H1 (cell line): ENCODE measurements around the gene POGK. TPM values are rescaled to one million over a fixed set of nuclear protein-coding genes. Genes with fewer than 3 reads are reported as not detected.

Experiments used
- CTCF ChIA-PET: fragments of 300-600 bp; sonication (Branson Sonifier 250); formaldehyde crosslinking; loops from one replicate; lab custom pipeline; 2021; ENCODE audit not compliant: partially characterized antibody; lab: Charles Lee
- POLR2A ChIA-PET: fragments of 300-600 bp; sonication (Branson Sonifier 250); formaldehyde crosslinking; loops from one replicate; lab custom pipeline; 2021; ENCODE audit warnings: inconsistent platforms; ENCODE audit not compliant: partially characterized antibody; lab: Charles Lee
- DNase-seq, 2 experiments: peaks; one replicate each; pipeline versions ENCODE4 v3.0.0 to v3.0.0-alpha.2; 2010 to 2022; ENCODE audit warnings: low spot score in 2 of 2, low read depth in 1 of 2, mixed read lengths in 1 of 2
- FAIRE-seq: peaks from 2 replicates; lab custom pipeline; 2011; peaks lifted over from hg19 to GRCh38; lab: Jason Lieb, UNC
- H2AFZ ChIP-seq: 2 replicates; pipeline ENCODE4 v1.8.1; 2012; ENCODE audit warnings: low read length, inconsistent platforms
- H2AK5ac ChIP-seq: 2 replicates; pipeline ENCODE4 v1.6.1; 2013; ENCODE audit warnings: low read depth, low read length
- H2BK120ac ChIP-seq: replicated peaks from 2 replicates; pipeline ENCODE3; 2013; ENCODE audit warnings: low read depth, low read length, inconsistent platforms
- H2BK12ac ChIP-seq: 2 replicates; pipeline ENCODE4 v1.6.1; 2013; ENCODE audit warnings: low read depth, low read length
- H2BK15ac ChIP-seq: 2 replicates; pipeline ENCODE4 v1.6.1; 2013; ENCODE audit warnings: low read length
- H2BK20ac ChIP-seq: 2 replicates; pipeline ENCODE4 v1.6.1; 2013; ENCODE audit warnings: low read length
- H2BK5ac ChIP-seq: 2 replicates; pipeline ENCODE4 v1.6.1; 2013; ENCODE audit warnings: low read depth, low read length
- H3K14ac ChIP-seq: 2 replicates; pipeline ENCODE4 v1.6.1; 2013; ENCODE audit warnings: inconsistent platforms; ENCODE audit not compliant: insufficient read length
- H3K18ac ChIP-seq: 2 replicates; pipeline ENCODE4 v1.6.1; 2013; ENCODE audit warnings: low read length; ENCODE audit errors: extremely low read depth
- H3K23ac ChIP-seq: 2 replicates; pipeline ENCODE4 v1.6.1; 2013; ENCODE audit warnings: inconsistent platforms; ENCODE audit not compliant: insufficient read length
- H3K23me2 ChIP-seq: 2 replicates; pipeline ENCODE4 v1.6.1; 2013; ENCODE audit warnings: low read depth, low read length
- H3K27ac ChIP-seq: 2 replicates; pipeline ENCODE4 v1.6.1; 2011; ENCODE audit warnings: low read depth, low read length, inconsistent platforms
- H3K27me3 ChIP-seq, 4 experiments: replicated peaks in 1 of 4; 1 replicate in 1 of 4; 2 replicates in 3 of 4; pipeline versions ENCODE4 v1.6.1 to v1.8.1; 2011 to 2013; ENCODE audit warnings: low read length in 3 of 4, mild to moderate bottlenecking in 3 of 4, inconsistent platforms in 2 of 4, mixed read lengths in 2 of 4, moderate library complexity in 1 of 4; ENCODE audit not compliant: control insufficient read depth in 3 of 4, insufficient read depth in 3 of 4; ENCODE audit errors: extremely low read depth in 1 of 4
- H3K36me3 ChIP-seq, 4 experiments: 2 replicates each; pipeline versions ENCODE4 v1.6.1 to v1.8.1; 2011 to 2013; ENCODE audit warnings: mild to moderate bottlenecking in 4 of 4, low read length in 3 of 4, moderate library complexity in 2 of 4, control low read depth in 1 of 4, inconsistent platforms in 1 of 4; ENCODE audit not compliant: insufficient read depth in 4 of 4, control insufficient read depth in 2 of 4
- H3K4ac ChIP-seq: replicated peaks from 2 replicates; pipeline ENCODE3; 2013; ENCODE audit warnings: low read length, low read depth, mixed read lengths, inconsistent platforms; ENCODE audit not compliant: insufficient read length
- H3K4me1 ChIP-seq, 4 experiments: replicated peaks in 1 of 4; 1 replicate in 1 of 4; 2 replicates in 3 of 4; pipeline versions ENCODE4 v1.6.1 to v1.8.1; 2011 to 2013; ENCODE audit warnings: low read length in 3 of 4, inconsistent platforms in 2 of 4, mixed read lengths in 1 of 4; ENCODE audit not compliant: insufficient read depth in 4 of 4, control insufficient read depth in 3 of 4
- H3K4me2 ChIP-seq, 2 experiments: 2 replicates each; pipeline versions ENCODE4 v1.6.1 to v1.8.1; 2011 to 2013; ENCODE audit warnings: low read depth in 2 of 2, low read length in 2 of 2, control low read depth in 1 of 2, inconsistent platforms in 1 of 2, mild to moderate bottlenecking in 1 of 2; ENCODE audit not compliant: insufficient read depth in 1 of 2
- H3K4me3 ChIP-seq, 4 experiments: fragments of 200-600, 300-600 bp in 1 of 4; sonication (generic), shearing (Covaris generic), sonication (Bioruptor Twin) in 1 of 4; 2 replicates each; pipeline versions ENCODE4 v1.5.1 to v1.8.1; 2011 to 2016; ENCODE audit warnings: low read length in 4 of 4, low read depth in 3 of 4, control low read depth in 2 of 4, inconsistent platforms in 2 of 4, mild to moderate bottlenecking in 2 of 4, mixed read lengths in 1 of 4, moderate library complexity in 1 of 4; ENCODE audit not compliant: insufficient read depth in 2 of 4; ENCODE audit errors: extremely low read depth in 1 of 4
- H3K56ac ChIP-seq: replicated peaks from 2 replicates; pipeline ENCODE3; 2013; ENCODE audit warnings: low read depth, mild to moderate bottlenecking, mixed read lengths, low read length, inconsistent platforms; ENCODE audit not compliant: insufficient read length
- H3K79me1 ChIP-seq: 2 replicates; pipeline ENCODE4 v1.6.1; 2013; ENCODE audit warnings: low read depth, low read length, control low read depth
- H3K79me2 ChIP-seq, 2 experiments: 2 replicates each; pipeline versions ENCODE4 v1.6.1 to v1.8.1; 2012 to 2013; ENCODE audit warnings: low read length in 2 of 2, mild to moderate bottlenecking in 2 of 2, inconsistent platforms in 1 of 2; ENCODE audit not compliant: insufficient read depth in 2 of 2, control insufficient read depth in 1 of 2
- H3K9ac ChIP-seq, 4 experiments: replicated peaks in 1 of 4; 1 replicate in 1 of 4; 2 replicates in 3 of 4; pipeline versions ENCODE4 v1.6.1 to v1.8.1; 2011 to 2013; ENCODE audit warnings: low read depth in 3 of 4, low read length in 3 of 4, control low read depth in 2 of 4, mild to moderate bottlenecking in 2 of 4, moderate library complexity in 2 of 4, inconsistent platforms in 1 of 4; ENCODE audit errors: extremely low read depth in 1 of 4
- H3K9me3 ChIP-seq, 2 experiments: 2 replicates each; pipeline versions ENCODE4 v1.6.1 to v1.8.1; 2012 to 2013; ENCODE audit warnings: mild to moderate bottlenecking in 2 of 2, moderate library complexity in 2 of 2, control low read depth in 1 of 2, inconsistent platforms in 1 of 2, low read depth in 1 of 2, low read length in 1 of 2, mixed read lengths in 1 of 2; ENCODE audit not compliant: insufficient read depth in 2 of 2
- H4K20me1 ChIP-seq, 2 experiments: replicated peaks in 1 of 2; 2 replicates each; pipeline versions ENCODE3 to v1.8.1; 2011 to 2013; ENCODE audit warnings: inconsistent platforms in 2 of 2, low read length in 2 of 2, mild to moderate bottlenecking in 1 of 2; ENCODE audit not compliant: insufficient read depth in 2 of 2, control insufficient read depth in 1 of 2
- H4K5ac ChIP-seq: 2 replicates; pipeline ENCODE4 v1.6.1; 2013; ENCODE audit warnings: low read length, low read depth, mixed read lengths, inconsistent platforms; ENCODE audit not compliant: insufficient read length
- H4K8ac ChIP-seq: 2 replicates; pipeline ENCODE4 v1.8.0; 2013; ENCODE audit warnings: mild to moderate bottlenecking, moderate library complexity, low read length, inconsistent platforms; ENCODE audit not compliant: insufficient read depth; ENCODE audit errors: extremely low read depth
- H4K91ac ChIP-seq: replicated peaks from 2 replicates; pipeline ENCODE3; 2013; ENCODE audit warnings: low read length, mixed read lengths, inconsistent platforms; ENCODE audit not compliant: insufficient read length
- EP300 ChIP-seq, 2 experiments: IDR thresholded peaks; 1 replicate in 1 of 2; 2 replicates in 1 of 2; pipeline ENCODE4 v1.6.1; 2011 to 2012; ENCODE audit warnings: low read depth in 2 of 2, low read length in 2 of 2, mild to moderate bottlenecking in 2 of 2, borderline replicate concordance in 1 of 2, inconsistent platforms in 1 of 2, moderate library complexity in 1 of 2
- ZNF274 ChIP-seq: IDR thresholded peaks from 2 replicates; pipeline ENCODE4 v1.7.0; 2012; ENCODE audit warnings: low read length, borderline replicate concordance; ENCODE audit errors: extremely low read depth
- WGBS, 2 experiments: shearing (Covaris generic) in 1 of 2; methylation state at CpG; one replicate each; pipeline versions ENCODE4 v1.1.6 to v1.1.7; 2013 to 2015; ENCODE audit warnings: low lambda C conversion rate in 2 of 2, mixed read lengths in 2 of 2, inconsistent platforms in 1 of 2, low coverage in 1 of 2, missing lambda C conversion rate in 1 of 2; ENCODE audit not compliant: insufficient replicate concordance in 2 of 2, insufficient coverage in 1 of 2, insufficient read length in 1 of 2; ENCODE audit errors: extremely low coverage in 1 of 2, missing lambda C conversion rate in 1 of 2; 5-methylcytosine and 5-hydroxymethylcytosine counted together
- polyA plus RNA-seq, 7 experiments: library from polyadenylated mRNA; depleted of rRNA in 3 of 7; stranded (reverse) in 5 of 7; unstranded in 2 of 7; fragments of >200 nt in 5 of 7; fragments of 200-250 nt in 2 of 7; gene quantifications; 1 replicate in 5 of 7; 2 replicates in 1 of 7; 4 replicates in 1 of 7; pipeline versions ENCODE4 v1.2.1 to v1.2.3, GENCODE V29; 2011 to 2013; ENCODE audit warnings: missing spikeins in 2 of 7, mixed read lengths in 2 of 7
- total RNA-seq: library from RNA; stranded (reverse); fragmentation: NEBNext Ultra II Directional; extraction: Animal tissue kit (Norgen Biotek cat#: 25700); gene quantifications from 2 replicates; pipeline ENCODE4 v1.2.1, GENCODE V29; 2021
- TF ChIP-seq, protein P1 (sequence below): IDR thresholded peaks from 2 replicates; pipeline ENCODE4 v1.6.1; 2011; ENCODE audit warnings: low read length, improper control_type of control experiment

POGK gene
- total and polyA plus RNA-seq, 2 of the 8 experiments (the other 6 are each of a cell fraction or from before 2014, with no cell fraction given) = 16.9 to 40.3 TPM

- H3K4me3 ChIP-seq = no peak overlapping the region
- no peak overlapping the region for H2BK5ac ChIP-seq
- no peak overlapping the region for H3K4ac ChIP-seq
- no peak overlapping the region for H3K14ac ChIP-seq
- no peak overlapping the region for H2BK120ac ChIP-seq
- FAIRE-seq = no peak
- no peak overlapping the region for H2AK5ac ChIP-seq
- H3K79me1 ChIP-seq = no peaks in the 10 kb centered on the region
- no peak overlapping the region for H3K27ac ChIP-seq
- no peak overlapping the region for H4K5ac ChIP-seq
- no peaks in the 10 kb centered on the region; a peak in 1 of 7 replicates for H3K4me1 ChIP-seq
- H2BK12ac ChIP-seq = no peak overlapping the region
- WGBS, 2 experiments = 97% methylated on average over 3 of the region's 3 CpGs; no CpG with 5 or more reads in 1 of the 2 experiments
- POLR2A ChIA-PET = interaction anchor here (0.6 to 1.6 kb wide), 4 partner anchors 30 to 314 kb away, joined by 3 to 4 read pairs (median 3); partner anchors contain the start of gene TADA1
- H3K36me3 ChIP-seq = no peaks in the 10 kb centered on the region
- no peak overlapping the region for H2AFZ ChIP-seq
- no peak overlapping the region for H4K91ac ChIP-seq
- H3K23ac ChIP-seq = no peak overlapping the region
- no peaks in the 10 kb centered on the region; a peak in 1 of 7 replicates for H3K27me3 ChIP-seq
- H3K9ac ChIP-seq = no peak overlapping the region
- H2BK20ac ChIP-seq = no peak overlapping the region
- H3K56ac ChIP-seq = no peak overlapping the region
- peaks cover 1 to 2% of the 10 kb centered on the region in 2 experiments; a peak in 3 of 4 replicates for H3K9me3 ChIP-seq
- no peak overlapping the region for H3K18ac ChIP-seq
- H3K23me2 ChIP-seq = no peaks in the 10 kb centered on the region
- no peaks in the 10 kb centered on the region for H4K20me1 ChIP-seq
- DNase-seq = no peak
- no peak overlapping the region for H4K8ac ChIP-seq
- no peaks in the 10 kb centered on the region for H3K79me2 ChIP-seq
- no peak overlapping the region for H2BK15ac ChIP-seq
- CTCF ChIA-PET = interaction anchor here (1.0 to 23.8 kb wide), 7 partner anchors 11 to 219 kb away, joined by 3 to 874 read pairs (median 4); no protein-coding TSS in a partner anchor
- no peak overlapping the region for H3K4me2 ChIP-seq
- TF ChIP-seq, protein P1, sequence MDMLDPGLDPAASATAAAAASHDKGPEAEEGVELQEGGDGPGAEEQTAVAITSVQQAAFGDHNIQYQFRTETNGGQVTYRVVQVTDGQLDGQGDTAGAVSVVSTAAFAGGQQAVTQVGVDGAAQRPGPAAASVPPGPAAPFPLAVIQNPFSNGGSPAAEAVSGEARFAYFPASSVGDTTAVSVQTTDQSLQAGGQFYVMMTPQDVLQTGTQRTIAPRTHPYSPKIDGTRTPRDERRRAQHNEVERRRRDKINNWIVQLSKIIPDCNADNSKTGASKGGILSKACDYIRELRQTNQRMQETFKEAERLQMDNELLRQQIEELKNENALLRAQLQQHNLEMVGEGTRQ = no peak
- TF ChIP-seq ZNF274 (no peak), EP300 (IDR thresholded peaks at IDR 0.05; ENCODE audit: borderline replicate concordance in 1 of 2, low read depth in 2 of 2, low read length in 2 of 2) (no peak)
These were observed 66.6 kb downstream of the POGK start for GRCh38 chr1:166905900-166906299.
